Tibial nerve (tissue), 4 donors: Measurements from ENCODE around the gene SNX22. TPM values are rescaled to one million over a fixed set of nuclear protein-coding genes. Genes with fewer than 3 reads are reported as not detected.
A peak's percentile ranks its signal among the peaks of the same experiment; 100 is the strongest.

Experiments used
- DNase-seq, 2 donors: peaks; one replicate each; pipeline ENCODE4 v3.0.0-alpha.2; 2019; ENCODE audit warnings: low spot score in 2 of 2
- H3K27ac ChIP-seq, 4 donors: fragments of 200-600 bp; sonication (generic) in 3 of 4; one replicate each; pipeline ENCODE4 v1.5.1; 2017 to 2019; ENCODE audit warnings: mild to moderate bottlenecking in 1 of 4
- H3K27me3 ChIP-seq, 2 donors: fragments of 200-600 bp; sonication (generic) in 1 of 2; one replicate each; pipeline versions ENCODE4 v1.5.1 to v1.6.0; 2017 to 2019
- H3K36me3 ChIP-seq, 3 donors: fragments of 200-600 bp; sonication (generic); one replicate each; pipeline ENCODE4 v1.5.1; 2018 to 2019
- H3K4me1 ChIP-seq, 4 donors: fragments of 200-600 bp; sonication (generic) in 3 of 4; one replicate each; pipeline ENCODE4 v1.5.1; 2017 to 2019
- H3K4me3 ChIP-seq, 4 donors: fragments of 200-600 bp; sonication (generic) in 3 of 4; one replicate each; pipeline ENCODE4 v1.5.1; 2017 to 2019; ENCODE audit warnings: mild to moderate bottlenecking in 1 of 4, moderate library complexity in 1 of 4
- H3K9me3 ChIP-seq, 4 donors: fragments of 200-600 bp; sonication (generic) in 3 of 4; one replicate each; pipeline ENCODE4 v1.5.1; 2017 to 2019
- CTCF ChIP-seq, 5 experiments: fragments of 200-600 bp in 3 of 5; fragments of 450-650 bp in 2 of 5; sonication (generic) in 3 of 5; IDR thresholded peaks; one replicate each; pipeline ENCODE4 v1.5.1; 2016 to 2019; ENCODE audit warnings: antibody characterized with exemption in 5 of 5, mild to moderate bottlenecking in 3 of 5, moderate library complexity in 2 of 5
- EP300 ChIP-seq, 2 donors: sonication (generic); formaldehyde crosslinking; IDR thresholded peaks; one replicate each; pipeline ENCODE4 v1.6.1; 2017; ENCODE audit warnings: antibody characterized with exemption in 2 of 2, mild to moderate bottlenecking in 1 of 2
- POLR2A ChIP-seq, 2 donors: fragments of 450-650 bp; IDR thresholded peaks; one replicate each; pipeline ENCODE4 v1.6.1; 2017; ENCODE audit warnings: antibody characterized with exemption in 2 of 2, mild to moderate bottlenecking in 2 of 2, moderate library complexity in 2 of 2
- WGBS, 2 donors: methylation state at CpG; one replicate each; pipeline ENCODE4 v1.1.5; 2018; 5-methylcytosine and 5-hydroxymethylcytosine counted together
- total RNA-seq, 4 donors: library from RNA; depleted of rRNA; stranded (reverse); fragments of >200 nt; gene quantifications; one replicate each; pipeline ENCODE4 v1.1.0, GENCODE V29; 2016

SNX22 gene
- total RNA-seq, 4 donors from 2014 or later = 1.2 to 45.9 (median 28.7) TPM

GRCh38 chr15:64138331-64138941 is 13.1 kb upstream of the SNX22 start:
- no peak overlapping the region for H3K27ac ChIP-seq
- H3K36me3 ChIP-seq = peaks cover 14 to 79% (median 26%) of the 10 kb centered on the region in 3 donors
- WGBS, 2 donors = 77 to 94% methylated on average over 2 to 4 of the region's 4 CpGs
- H3K4me1 ChIP-seq = peaks cover 0 to 26% (median 0%) of the 10 kb centered on the region in 4 donors
- TF ChIP-seq EP300 (IDR thresholded peaks at IDR 0.05) (no peak), CTCF (IDR thresholded peaks at IDR 0.05) (no peak), POLR2A (IDR thresholded peaks at IDR 0.05) (no peak)
- no peak overlapping the region for H3K4me3 ChIP-seq
- no peaks in the 10 kb centered on the region for H3K27me3 ChIP-seq
- no peaks in the 10 kb centered on the region for H3K9me3 ChIP-seq
- no peak for DNase-seq

- Histone ChIP-seq H3K27ac (no peak overlapping the region), H3K4me3 (no peak overlapping the region), H3K9me3 (no peaks in the 10 kb centered on the region), H3K27me3 (no peaks in the 10 kb centered on the region), H3K36me3 (peaks cover 4 to 71% (median 12%) of the 10 kb centered on the region in 3 donors), H3K4me1 (peaks cover 0 to 16% (median 0%) of the 10 kb centered on the region in 4 donors)
- WGBS, 2 donors = 83 to 85% methylated on average over 8 of the region's 8 CpGs
- no peak for DNase-seq
- TF ChIP-seq EP300 (IDR thresholded peaks at IDR 0.05) = no peak
- no peak for TF ChIP-seq POLR2A (IDR thresholded peaks at IDR 0.05)
- TF ChIP-seq CTCF (IDR thresholded peaks at IDR 0.05) = no peak
Measured at GRCh38 chr15:64141798-64142512, 9.6 kb upstream of the SNX22 start.

GRCh38 chr15:64143276-64143675 is 8.3 kb upstream of the SNX22 start:
- Histone ChIP-seq H3K9me3 (no peaks in the 10 kb centered on the region), H3K36me3 (peaks cover 0 to 58% (median 9%) of the 10 kb centered on the region in 3 donors), H3K4me1 (peaks cover 0 to 20% (median 0%) of the 10 kb centered on the region in 4 donors), H3K27ac (no peak overlapping the region), H3K4me3 (no peak overlapping the region), H3K27me3 (no peaks in the 10 kb centered on the region)
- TF ChIP-seq EP300 (IDR thresholded peaks at IDR 0.05) (no peak), CTCF (IDR thresholded peaks at IDR 0.05) (no peak), POLR2A (IDR thresholded peaks at IDR 0.05) (no peak)
- WGBS, 2 donors = 88 to 93% methylated on average over 6 of the region's 6 CpGs
- DNase-seq = no peak

- H3K36me3 ChIP-seq = peaks cover 0 to 52% (median 4%) of the 10 kb centered on the region in 3 donors
- TF ChIP-seq EP300 (IDR thresholded peaks at IDR 0.05) = no peak
- no peak for TF ChIP-seq CTCF (IDR thresholded peaks at IDR 0.05)
- TF ChIP-seq POLR2A (IDR thresholded peaks at IDR 0.05) = no peak
- WGBS, 2 donors = 63 to 69% methylated on average over 8 of the region's 8 CpGs
Measured at GRCh38 chr15:64144192-64144564, 7.4 kb upstream of the SNX22 start.

More at GRCh38 chr15:64144192-64144564, 7.4 kb upstream of the SNX22 start:
- Histone ChIP-seq H3K27me3 (no peaks in the 10 kb centered on the region), H3K4me1 (peaks cover 0 to 20% (median 0%) of the 10 kb centered on the region in 4 donors), H3K9me3 (no peaks in the 10 kb centered on the region), H3K4me3 (no peak overlapping the region), H3K27ac (peak overlapping the region in 1 of 4 donors; percentile 36)
- no peak for DNase-seq
